Omental fat pad (tissue), 4 donors: Measurements from ENCODE around the gene ING4. TPM values are rescaled to one million over a fixed set of nuclear protein-coding genes. Genes with fewer than 3 reads are reported as not detected.

Experiments used
- ATAC-seq: fragments of 150-250 bp; one replicate; pipeline ENCODE4 v1.9.1; 2016; ENCODE audit warnings: mild to moderate bottlenecking, moderate library complexity; ENCODE audit not compliant: low FRiP score
- DNase-seq: peaks from one replicate; pipeline ENCODE4 v3.0.0-alpha.2; 2019; ENCODE audit warnings: low spot score
- CTCF ChIP-seq, 3 donors: fragments of 450-650 bp; IDR thresholded peaks; one replicate each; pipeline ENCODE4 v1.5.1; 2016 to 2017; ENCODE audit warnings: antibody characterized with exemption in 3 of 3, mild to moderate bottlenecking in 3 of 3, moderate library complexity in 2 of 3
- total RNA-seq, 4 donors: library from RNA; depleted of rRNA; stranded (reverse); fragments of >200 nt; gene quantifications; one replicate each; pipeline ENCODE4 v1.1.0, GENCODE V29; 2016

ING4 gene
- total RNA-seq, 4 donors from 2014 or later = 9.7 to 48.7 (median 24.8) TPM

GRCh38 chr12:6693832-6694355, 31.0 kb upstream of the ING4 start:
- ATAC-seq = no peak
- no peak for TF ChIP-seq CTCF (IDR thresholded peaks at IDR 0.05)
- no peak for DNase-seq

- ATAC-seq = no peak
- TF ChIP-seq CTCF (IDR thresholded peaks at IDR 0.05) = no peak
Observed at GRCh38 chr12:6692888-6693287, 30.0 kb upstream of the ING4 start.

GRCh38 chr12:6691473-6691872, 28.6 kb upstream of the ING4 start:
- ATAC-seq = no peak
- no peak for TF ChIP-seq CTCF (IDR thresholded peaks at IDR 0.05)
- no peak for DNase-seq

More at GRCh38 chr12:6692888-6693287, 30.0 kb upstream of the ING4 start:
- DNase-seq = no peak

- ATAC-seq (peak; percentile 96), DNase-seq (peak; percentile 85)
- TF ChIP-seq CTCF (IDR thresholded peaks at IDR 0.05) = no peak
Observed at GRCh38 chr12:6688999-6689882, 26.3 kb upstream of the ING4 start, which contains the start of gene ZNF384. TSS of gene ZNF384 (minus strand) at chr12:6689375. CDS start at chr12:6679520, 9,855 bp downstream.

GRCh38 chr12:6688543-6688998, 25.7 kb upstream of the ING4 start:
- no peak for TF ChIP-seq CTCF (IDR thresholded peaks at IDR 0.05)
- ATAC-seq (no peak), DNase-seq (peak; percentile 67)

GRCh38 chr12:6685814-6686213, 22.9 kb upstream of the ING4 start:
- TF ChIP-seq CTCF (IDR thresholded peaks at IDR 0.05) = no peak
- ATAC-seq = no peak
- no peak for DNase-seq
